ENCODE results near the gene SCARB2.

SCARB2 gene

GRCh38 chr4:76198411-76199237 is 15.0 kb downstream of the SCARB2 start:
- DNase-seq (ENCODE audit: low read depth in 2 of 2), result no peak

DNA sequence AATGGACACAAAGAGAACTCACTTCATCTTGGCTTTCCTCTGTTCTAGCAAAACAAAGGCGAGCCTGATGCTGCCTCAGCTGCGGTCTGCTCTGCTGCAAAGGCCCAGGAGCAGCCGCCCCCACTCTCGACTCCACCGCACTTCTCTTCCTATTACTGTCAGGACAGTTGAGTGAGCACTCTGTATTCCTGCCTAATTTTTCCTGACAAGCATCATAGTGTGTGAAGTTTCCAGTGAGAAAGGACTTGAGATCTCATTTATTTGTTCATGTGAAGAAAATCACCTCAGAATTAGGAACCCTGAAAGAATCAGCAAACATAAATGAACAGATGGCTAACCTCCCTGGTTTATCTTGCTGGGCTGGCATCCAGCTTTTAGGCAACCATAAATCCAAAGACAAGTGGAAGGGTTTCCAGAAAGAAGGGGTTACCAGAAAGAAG is 15.6 kb downstream of the SCARB2 start:
- DNase-seq (ENCODE audit: low read depth in 2 of 2), result no peak

- no peak for DNase-seq (ENCODE audit: low read depth in 2 of 2)
These were observed 16.4 kb downstream of the SCARB2 start for GRCh38 chr4:76197031-76197743.

DNA sequence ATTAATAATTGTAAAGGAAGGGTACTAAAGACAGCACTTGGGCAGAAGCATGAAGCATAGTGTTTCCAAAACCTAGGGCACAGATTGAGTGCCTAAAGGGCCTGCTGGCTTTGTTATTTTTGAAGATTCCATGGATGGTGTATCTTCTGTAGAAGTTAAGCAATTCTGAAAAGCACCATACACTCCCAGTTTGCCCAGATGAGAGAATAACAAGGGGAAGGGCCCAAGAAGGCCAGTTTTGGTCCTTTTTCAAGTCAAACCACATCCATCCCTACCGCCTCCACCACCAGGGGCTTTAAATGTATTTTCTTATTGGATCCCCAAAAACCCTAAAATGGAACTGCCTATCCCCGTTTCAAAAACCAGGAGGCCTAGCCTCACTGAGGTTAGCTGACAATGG is 17.2 kb downstream of the SCARB2 start:
- no peak for DNase-seq (ENCODE audit: low read depth in 2 of 2)

GRCh38 chr4:76195326-76195725 is 18.3 kb downstream of the SCARB2 start:
- DNase-seq (ENCODE audit: low read depth in 2 of 2), result no peak

GRCh38 chr4:76194325-76194724 is 19.3 kb downstream of the SCARB2 start:
- DNase-seq (ENCODE audit: low read depth in 2 of 2), result no peak

DNA sequence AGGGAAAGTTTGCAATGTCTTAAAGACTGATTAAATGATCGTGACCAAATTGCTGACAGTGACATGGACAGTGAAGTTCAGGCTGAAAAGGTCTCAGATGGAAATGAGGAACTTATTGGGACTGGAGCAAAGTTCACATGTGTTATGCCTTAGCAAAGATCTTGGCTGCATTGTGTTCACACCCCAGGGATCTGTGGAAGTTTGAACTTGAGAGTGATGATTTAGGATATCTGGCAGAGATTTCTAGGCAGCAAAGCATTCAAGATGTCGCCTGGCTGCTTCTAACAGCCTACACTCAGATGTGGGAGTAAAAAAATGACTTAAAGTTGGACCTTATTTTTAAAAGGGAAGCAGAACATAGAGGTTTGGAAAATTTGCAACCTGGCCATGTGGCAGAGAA is 21.4 kb downstream of the SCARB2 start:
- no peak for DNase-seq (ENCODE audit: low read depth in 2 of 2)

- DNase-seq (ENCODE audit: low read depth in 2 of 2), result no peak
These were observed 25.1 kb downstream of the SCARB2 start for GRCh38 chr4:76188557-76188956.

- no peak for DNase-seq (ENCODE audit: low read depth in 2 of 2)
These were observed 25.5 kb downstream of the SCARB2 start for GRCh38 chr4:76188149-76188548.

DNA sequence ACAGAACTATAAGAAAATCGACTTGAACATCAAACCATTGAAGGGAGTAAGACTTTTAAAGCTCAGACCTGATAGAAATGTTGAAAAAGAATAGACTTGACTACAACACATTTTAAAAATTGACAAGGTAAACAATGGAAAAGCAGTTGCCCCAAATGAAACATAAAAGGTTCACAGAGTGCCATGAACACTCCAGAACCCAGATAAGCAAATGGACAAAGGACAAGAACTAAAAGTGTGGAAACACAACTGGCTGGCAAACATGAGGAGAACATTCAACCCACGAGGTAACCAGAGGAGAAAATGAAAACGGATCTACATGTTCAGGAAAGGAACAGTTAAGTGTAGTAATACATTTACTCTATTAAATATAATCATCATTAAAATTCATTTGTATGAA is 26.5 kb downstream of the SCARB2 start:
- no peak for DNase-seq (ENCODE audit: low read depth in 2 of 2)

- DNase-seq (ENCODE audit: low read depth in 2 of 2), result no peak
These were observed 31.2 kb downstream of the SCARB2 start for GRCh38 chr4:76182463-76182862.

DNA sequence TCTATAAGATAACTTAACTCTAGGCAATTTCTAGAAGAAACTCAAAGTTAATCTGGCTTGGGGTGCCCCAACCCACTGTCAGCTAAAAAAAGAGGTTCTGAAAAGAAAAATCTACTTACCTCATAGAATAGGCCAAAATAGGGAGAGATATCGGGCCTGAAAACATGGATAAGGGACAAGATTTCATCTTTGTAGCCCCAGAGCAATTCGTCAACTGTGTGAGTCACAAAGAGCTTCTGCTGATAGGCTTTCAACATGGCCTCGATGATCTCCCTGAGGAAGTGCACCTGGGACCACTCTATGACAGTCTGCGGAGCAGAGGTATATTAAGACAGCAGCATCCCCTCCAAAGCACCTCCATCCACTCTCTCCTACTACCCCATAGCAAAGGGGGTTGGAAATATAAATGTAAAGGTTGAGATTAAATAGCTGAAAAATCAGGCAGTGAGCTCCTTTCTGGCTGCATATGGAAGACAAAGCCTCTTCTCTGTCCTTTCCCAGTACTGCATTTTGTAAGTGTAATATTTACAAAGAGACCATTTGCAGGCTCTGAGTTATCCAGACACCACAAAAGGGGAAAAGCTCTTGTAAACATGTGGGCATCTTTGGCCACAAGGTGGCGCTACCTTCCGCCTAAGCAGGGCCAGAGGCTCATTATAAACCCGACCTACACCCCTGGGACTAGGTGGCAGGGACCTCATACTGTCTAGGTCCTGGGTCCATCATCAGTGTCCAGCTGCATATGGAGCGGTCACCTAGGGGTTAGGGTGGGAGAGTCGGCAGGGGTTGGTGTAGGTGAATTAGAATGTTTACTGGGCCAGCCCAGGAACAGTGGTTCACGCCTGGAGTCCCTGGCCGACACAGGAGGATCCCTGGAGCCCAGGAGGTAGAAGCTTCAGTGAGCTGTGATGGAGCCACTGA is 34.0 kb downstream of the SCARB2 start:
- peak; percentile 58 to 69 for DNase-seq (ENCODE audit: low read depth in 2 of 2)

GRCh38 chr4:76178296-76178695 is 35.3 kb downstream of the SCARB2 start:
- no peak for DNase-seq (ENCODE audit: low read depth in 2 of 2)

- DNase-seq (ENCODE audit: low read depth in 2 of 2), result no peak
These were observed 35.9 kb downstream of the SCARB2 start for GRCh38 chr4:76177709-76178108.

DNA sequence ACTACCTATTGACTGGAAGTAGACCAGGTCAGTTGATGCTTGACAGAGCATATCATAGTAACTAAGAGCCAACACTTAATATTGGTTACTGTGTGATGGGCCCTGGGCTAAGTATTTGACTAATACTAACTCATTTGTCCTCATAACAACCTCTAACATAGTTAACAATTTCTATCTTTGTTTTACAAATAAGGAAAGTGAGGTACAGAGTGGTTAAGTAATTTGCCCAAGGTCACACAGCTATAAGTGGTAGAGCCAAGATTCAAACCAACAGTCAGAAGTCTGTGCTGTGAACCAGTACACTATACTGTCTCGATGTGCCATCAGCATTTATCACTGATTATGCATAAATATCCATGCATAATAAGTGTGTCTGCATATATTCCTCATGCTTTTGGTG is 38.3 kb downstream of the SCARB2 start:
- DNase-seq (ENCODE audit: low read depth in 2 of 2), result no peak

DNA sequence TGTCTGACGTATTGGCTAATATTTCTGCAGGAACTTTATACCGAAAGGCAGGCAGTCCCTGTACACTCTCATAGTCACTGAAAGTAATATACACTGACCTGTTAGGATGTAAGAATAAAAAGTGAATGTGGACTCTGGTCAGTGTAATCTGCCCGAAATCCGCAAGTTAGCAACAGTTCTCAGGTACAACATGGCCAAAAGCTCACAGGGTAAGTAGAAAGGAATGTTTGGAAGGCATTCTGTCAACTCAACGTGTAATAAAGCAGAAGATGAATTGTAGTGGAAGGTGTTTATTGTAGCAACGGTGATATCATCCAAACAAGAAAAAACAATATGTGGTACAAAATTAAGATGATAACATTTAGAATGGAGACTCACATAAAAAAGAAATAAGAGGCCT is 39.4 kb downstream of the SCARB2 start:
- no peak for DNase-seq (ENCODE audit: low read depth in 2 of 2)

- no peak for DNase-seq (ENCODE audit: low read depth in 2 of 2)
These were observed 44.9 kb downstream of the SCARB2 start for GRCh38 chr4:76168688-76169087.

DNA sequence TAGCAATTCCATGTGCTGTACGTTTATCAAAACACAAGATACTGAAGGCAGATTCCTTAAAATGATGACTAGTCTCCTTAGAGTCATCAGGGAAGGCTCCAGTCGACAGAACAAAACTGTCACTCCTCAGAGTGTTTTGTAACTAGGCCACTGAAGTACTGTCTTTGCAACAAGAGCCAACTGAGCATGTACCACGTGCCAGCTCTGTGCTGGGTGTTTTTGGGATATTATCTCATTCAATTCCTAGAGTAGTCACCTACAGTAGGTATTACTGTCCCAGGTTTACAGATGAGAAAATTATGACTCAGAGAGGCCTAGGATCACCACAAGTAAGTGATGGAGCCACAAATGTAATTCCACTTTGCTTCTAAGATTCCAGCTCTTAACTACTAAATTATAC is 47.1 kb downstream of the SCARB2 start:
- DNase-seq (ENCODE audit: low read depth in 2 of 2), result no peak

DNA sequence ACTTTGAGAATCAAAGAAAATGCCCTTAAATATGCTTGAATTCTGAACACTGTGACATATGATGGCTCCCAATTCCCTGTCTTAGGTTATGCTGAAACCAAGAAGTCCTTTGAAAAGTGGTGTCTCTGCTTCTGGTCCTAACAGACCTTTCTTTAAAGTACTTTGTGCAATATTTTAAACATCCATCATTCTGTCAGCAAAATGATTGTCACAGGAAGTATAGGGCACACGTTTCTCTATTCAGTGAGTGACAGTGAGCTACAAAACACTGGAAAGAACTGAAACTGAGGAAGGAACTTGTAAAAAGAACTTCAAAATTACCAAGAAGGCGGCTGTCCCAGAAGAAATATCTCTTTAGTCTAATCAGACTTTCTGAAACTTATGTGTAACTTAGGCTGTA is 53.3 kb downstream of the SCARB2 start:
- DNase-seq (ENCODE audit: low read depth in 2 of 2), result no peak

DNA sequence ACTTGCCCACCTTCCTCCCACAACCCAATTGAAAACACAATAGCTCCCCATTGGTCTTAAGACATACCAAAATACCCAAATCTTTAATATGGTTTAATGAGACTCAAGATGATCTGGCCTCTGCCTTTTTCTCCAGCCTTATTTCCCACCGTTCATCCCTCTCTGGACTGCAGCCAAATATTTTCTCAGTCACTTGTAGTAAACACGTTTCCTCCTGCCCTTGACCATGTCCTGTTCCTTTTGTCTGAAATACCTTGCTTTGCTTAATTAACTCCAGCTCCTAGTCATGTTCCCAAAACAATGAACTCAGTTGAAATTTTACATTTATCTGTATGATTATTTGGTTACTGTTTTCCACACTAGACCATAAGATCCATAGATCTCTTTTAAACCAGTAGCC is 57.0 kb downstream of the SCARB2 start:
- no peak for DNase-seq (ENCODE audit: low read depth in 2 of 2)

DNA sequence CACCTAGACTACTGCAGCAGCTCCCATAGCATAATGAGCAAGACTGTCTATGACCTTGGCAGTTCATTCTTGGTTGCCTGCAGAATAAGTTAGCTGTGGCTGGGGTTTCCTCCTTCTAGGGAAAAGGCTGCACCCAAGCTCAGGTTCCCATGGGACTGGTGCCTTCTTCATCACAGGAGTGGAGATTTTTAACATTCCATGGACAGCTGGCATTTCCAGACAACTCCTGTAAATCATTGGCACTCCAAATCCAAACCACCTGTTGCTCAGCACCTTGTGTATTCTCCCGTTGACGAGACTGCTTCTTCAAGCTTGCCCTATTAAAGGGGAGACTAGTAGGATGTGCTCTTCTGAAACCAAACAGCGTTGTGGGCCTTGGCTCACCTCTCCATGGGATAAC is 57.6 kb downstream of the SCARB2 start:
- DNase-seq (ENCODE audit: low read depth in 2 of 2), result no peak

DNA sequence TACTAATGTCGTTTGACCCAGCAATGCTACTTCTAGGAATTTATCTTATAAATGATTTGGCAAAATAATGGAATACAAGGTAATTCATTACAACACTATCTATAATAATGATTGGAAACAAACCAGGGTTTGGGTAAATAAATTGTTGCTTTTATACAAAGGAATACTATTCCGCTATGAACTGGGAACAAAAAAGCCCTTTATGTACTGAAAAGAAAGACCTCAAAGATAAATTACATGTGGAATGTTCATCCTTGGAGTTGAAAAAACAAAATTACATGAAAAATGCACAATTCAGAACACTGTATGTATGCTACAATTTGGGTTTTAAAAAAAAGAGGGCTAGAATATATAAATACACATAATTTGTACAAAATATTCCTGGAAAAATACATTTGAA is 60.3 kb downstream of the SCARB2 start:
- no peak for DNase-seq (ENCODE audit: low read depth in 2 of 2)

Data from stimulated activated CD8-positive, alpha-beta memory T cell treated with anti-CD3 and anti-CD28 coated beads, Interleukin-2, amount 100 ng/mL, for 1 hour (primary cell).